ENCODE results near the gene SRGAP3.

DNA sequence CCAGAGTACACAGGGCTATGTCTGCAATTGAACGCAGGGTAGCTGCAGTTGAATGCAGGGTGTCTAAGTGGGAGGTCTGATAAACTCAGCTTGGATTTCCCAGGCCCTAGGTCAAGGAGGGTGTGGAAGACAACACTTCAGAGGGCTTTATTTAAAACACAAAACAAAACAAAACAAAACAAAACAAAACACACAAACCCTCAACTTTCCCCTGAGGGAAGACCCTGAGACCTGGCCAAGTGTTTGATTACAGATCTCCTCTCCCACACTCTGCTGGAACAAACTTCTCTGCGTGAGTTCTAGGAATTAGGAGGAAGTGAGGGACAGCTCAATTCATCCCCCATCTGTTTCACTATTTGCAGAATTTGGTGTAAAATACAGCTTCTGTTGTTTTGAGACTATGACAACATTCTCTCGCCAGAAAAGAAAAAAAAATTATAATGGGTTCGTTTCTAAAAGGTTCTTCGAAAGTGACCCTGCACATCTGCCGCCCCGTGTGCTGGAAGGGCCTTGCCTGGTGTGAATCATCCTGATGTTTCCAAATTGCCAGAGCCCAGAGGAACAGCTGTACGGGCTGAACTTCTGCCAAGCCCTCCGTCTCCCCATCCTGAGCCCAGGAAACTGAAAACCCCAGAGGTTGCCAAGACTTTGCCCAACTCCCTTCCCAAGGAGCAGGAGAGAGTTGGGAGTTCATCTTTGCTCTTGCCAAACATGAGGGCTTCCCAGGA, 212.9 kb downstream of the SRGAP3 start:
- TF ChIP-seq, protein P1, sequence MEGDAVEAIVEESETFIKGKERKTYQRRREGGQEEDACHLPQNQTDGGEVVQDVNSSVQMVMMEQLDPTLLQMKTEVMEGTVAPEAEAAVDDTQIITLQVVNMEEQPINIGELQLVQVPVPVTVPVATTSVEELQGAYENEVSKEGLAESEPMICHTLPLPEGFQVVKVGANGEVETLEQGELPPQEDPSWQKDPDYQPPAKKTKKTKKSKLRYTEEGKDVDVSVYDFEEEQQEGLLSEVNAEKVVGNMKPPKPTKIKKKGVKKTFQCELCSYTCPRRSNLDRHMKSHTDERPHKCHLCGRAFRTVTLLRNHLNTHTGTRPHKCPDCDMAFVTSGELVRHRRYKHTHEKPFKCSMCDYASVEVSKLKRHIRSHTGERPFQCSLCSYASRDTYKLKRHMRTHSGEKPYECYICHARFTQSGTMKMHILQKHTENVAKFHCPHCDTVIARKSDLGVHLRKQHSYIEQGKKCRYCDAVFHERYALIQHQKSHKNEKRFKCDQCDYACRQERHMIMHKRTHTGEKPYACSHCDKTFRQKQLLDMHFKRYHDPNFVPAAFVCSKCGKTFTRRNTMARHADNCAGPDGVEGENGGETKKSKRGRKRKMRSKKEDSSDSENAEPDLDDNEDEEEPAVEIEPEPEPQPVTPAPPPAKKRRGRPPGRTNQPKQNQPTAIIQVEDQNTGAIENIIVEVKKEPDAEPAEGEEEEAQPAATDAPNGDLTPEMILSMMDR (IDR thresholded peaks at IDR 0.05), result no peak
- TF ChIP-seq, protein P2, sequence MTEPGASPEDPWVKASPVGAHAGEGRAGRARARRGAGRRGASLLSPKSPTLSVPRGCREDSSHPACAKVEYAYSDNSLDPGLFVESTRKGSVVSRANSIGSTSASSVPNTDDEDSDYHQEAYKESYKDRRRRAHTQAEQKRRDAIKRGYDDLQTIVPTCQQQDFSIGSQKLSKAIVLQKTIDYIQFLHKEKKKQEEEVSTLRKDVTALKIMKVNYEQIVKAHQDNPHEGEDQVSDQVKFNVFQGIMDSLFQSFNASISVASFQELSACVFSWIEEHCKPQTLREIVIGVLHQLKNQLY (CRISPR knock-in tag; IDR thresholded peaks at IDR 0.05), result no peak

Data from WTC11 (cell line).